ENCODE data around the gene EPC1. TPM values are rescaled to one million over a fixed set of nuclear protein-coding genes. Genes with fewer than 3 reads are reported as not detected.

EPC1 gene
- total and polyA plus RNA-seq, 2 of the 8 experiments (the other 6 are each of a cell fraction or from before 2014, with no cell fraction given) = 23.7 to 42.3 TPM

DNA sequence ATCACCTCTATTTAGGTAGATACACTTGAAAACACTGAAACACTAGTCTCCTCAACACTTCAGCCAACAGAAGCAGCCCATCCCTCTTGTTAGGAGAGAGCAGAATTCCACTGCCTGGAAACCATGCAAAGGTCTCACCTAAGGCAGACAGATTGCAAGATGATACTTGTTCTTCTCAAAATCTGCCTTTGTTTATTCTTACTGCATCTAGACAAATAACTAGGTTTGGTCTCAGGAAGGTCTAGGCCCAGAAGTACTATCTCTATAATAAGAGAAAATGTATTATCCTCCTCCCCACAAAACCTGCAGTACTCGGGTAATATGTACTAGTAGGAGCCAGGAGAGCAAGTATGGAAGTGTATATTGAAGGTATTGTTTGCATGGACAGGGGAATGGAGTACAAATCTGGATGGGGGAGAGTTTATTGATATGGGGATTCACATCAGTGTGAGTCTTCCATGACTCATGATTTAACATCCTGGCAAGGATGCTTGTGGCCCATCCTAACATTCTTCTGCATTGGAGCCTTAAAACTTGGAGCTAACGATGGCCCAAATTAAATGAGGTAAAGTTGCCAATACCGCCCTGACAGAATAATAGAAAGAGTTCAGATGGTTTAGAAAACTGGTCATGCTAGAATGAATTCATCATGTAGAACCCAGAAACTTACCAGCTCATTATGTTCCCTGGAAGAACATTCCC lies 109.2 kb downstream of the EPC1 start:
- no peak for FAIRE-seq

More for the DNA sequence above, 109.2 kb downstream of the EPC1 start:
- no peak for DNase-seq (ENCODE audit: low read depth in 1 of 2, low spot score in 2 of 2)
- Histone ChIP-seq H3K23me2 (ENCODE audit: low read depth, low read length) (no peaks in the 10 kb centered on the region), H3K4ac (replicated peaks; ENCODE audit: insufficient read length, low read depth, low read length) (no peak overlapping the region), H3K9me3 (ENCODE audit: insufficient read depth in 2 of 2, low read depth in 1 of 2, low read length in 1 of 2) (peaks cover 8 to 18% of the 10 kb centered on the region in 2 experiments; a peak in 3 of 4 replicates), H3K4me2 (ENCODE audit: insufficient read depth in 1 of 2, low read depth in 2 of 2, low read length in 2 of 2) (no peak overlapping the region), H4K5ac (ENCODE audit: insufficient read length, low read depth, low read length) (no peak overlapping the region), H3K36me3 (ENCODE audit: control insufficient read depth in 2 of 4, insufficient read depth in 4 of 4, low read length in 3 of 4) (peaks cover 0 to 6% (median 0%) of the 10 kb centered on the region in 4 experiments; a peak in 1 of 8 replicates), H3K4me3 (ENCODE audit: extremely low read depth in 1 of 4, insufficient read depth in 2 of 4, low read depth in 3 of 4, low read length in 4 of 4) (no peak overlapping the region), H2BK5ac (ENCODE audit: low read depth, low read length) (no peak overlapping the region), H2BK20ac (ENCODE audit: low read length) (no peak overlapping the region), H2BK12ac (ENCODE audit: low read depth, low read length) (no peak overlapping the region), H4K8ac (ENCODE audit: extremely low read depth, insufficient read depth, low read length) (no peak overlapping the region), H2BK120ac (replicated peaks; ENCODE audit: low read depth, low read length) (no peak overlapping the region), H3K79me2 (ENCODE audit: control insufficient read depth in 1 of 2, insufficient read depth in 2 of 2, low read length in 2 of 2) (no peaks in the 10 kb centered on the region), H3K56ac (replicated peaks; ENCODE audit: insufficient read length, low read depth, low read length) (no peak overlapping the region), H4K20me1 (replicated peaks in 1 of 2; ENCODE audit: control insufficient read depth in 1 of 2, insufficient read depth in 2 of 2, low read length in 2 of 2) (no peaks in the 10 kb centered on the region), H2AK5ac (ENCODE audit: low read depth, low read length) (no peak overlapping the region), H3K9ac (replicated peaks in 1 of 4; ENCODE audit: extremely low read depth in 1 of 4, low read depth in 3 of 4, low read length in 3 of 4) (no peak overlapping the region), H3K79me1 (ENCODE audit: low read depth, low read length) (no peaks in the 10 kb centered on the region), H3K27me3 (replicated peaks in 1 of 4; ENCODE audit: control insufficient read depth in 3 of 4, extremely low read depth in 1 of 4, insufficient read depth in 3 of 4, low read length in 3 of 4) (no peaks in the 10 kb centered on the region), H2BK15ac (ENCODE audit: low read length) (no peak overlapping the region), H3K23ac (ENCODE audit: insufficient read length) (no peak overlapping the region), H3K4me1 (replicated peaks in 1 of 4; ENCODE audit: control insufficient read depth in 3 of 4, insufficient read depth in 4 of 4, low read length in 3 of 4) (no peaks in the 10 kb centered on the region), H4K91ac (replicated peaks; ENCODE audit: insufficient read length, low read length) (no peak overlapping the region), H2AFZ (ENCODE audit: low read length) (no peak overlapping the region), H3K27ac (ENCODE audit: low read depth, low read length) (no peak overlapping the region), H3K18ac (ENCODE audit: extremely low read depth, low read length) (no peak overlapping the region), H3K14ac (ENCODE audit: insufficient read length) (no peak overlapping the region)
- no peak for TF ChIP-seq RFX5 (IDR thresholded peaks at IDR 0.05; ENCODE audit: borderline replicate concordance, low read depth, low read length)
- TF ChIP-seq NRF1 (IDR thresholded peaks at IDR 0.05; ENCODE audit: low read depth, low read length) = no peak
- TF ChIP-seq, protein P1, sequence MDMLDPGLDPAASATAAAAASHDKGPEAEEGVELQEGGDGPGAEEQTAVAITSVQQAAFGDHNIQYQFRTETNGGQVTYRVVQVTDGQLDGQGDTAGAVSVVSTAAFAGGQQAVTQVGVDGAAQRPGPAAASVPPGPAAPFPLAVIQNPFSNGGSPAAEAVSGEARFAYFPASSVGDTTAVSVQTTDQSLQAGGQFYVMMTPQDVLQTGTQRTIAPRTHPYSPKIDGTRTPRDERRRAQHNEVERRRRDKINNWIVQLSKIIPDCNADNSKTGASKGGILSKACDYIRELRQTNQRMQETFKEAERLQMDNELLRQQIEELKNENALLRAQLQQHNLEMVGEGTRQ (IDR thresholded peaks at IDR 0.05; ENCODE audit: low read length) = no peak
- no peak for TF ChIP-seq HDAC2 (IDR thresholded peaks at IDR 0.05; ENCODE audit: borderline replicate concordance in 1 of 2, low read depth in 2 of 2, low read length in 2 of 2)
- TF ChIP-seq EGR1 (IDR thresholded peaks at IDR 0.05; ENCODE audit: borderline replicate concordance, low read depth, low read length) = no peak
- TF ChIP-seq NANOG (IDR thresholded peaks at IDR 0.05; ENCODE audit: insufficient read depth, low read depth, low read length, poor library complexity, severe bottlenecking) = no peak
- TF ChIP-seq PHF8 (conservative IDR thresholded peaks at IDR 0.05; ENCODE audit: low read depth, low read length) = no peak
- no peak for TF ChIP-seq KDM1A (IDR thresholded peaks at IDR 0.05; ENCODE audit: borderline replicate concordance, low read length)
- no peak for TF ChIP-seq SP2 (IDR thresholded peaks at IDR 0.05; ENCODE audit: low read length)
- no peak for TF ChIP-seq ZNF274 (IDR thresholded peaks at IDR 0.05; ENCODE audit: borderline replicate concordance, extremely low read depth, low read length)
- no peak for TF ChIP-seq SIRT6 (IDR thresholded peaks at IDR 0.05; ENCODE audit: low read length)
- CTCF ChIA-PET (ENCODE audit: partially characterized antibody) = no interaction called here
- 86% methylated on average over 3 of the region's 3 CpGs; no CpG with 5 or more reads in 1 of the 2 experiments for WGBS, 2 experiments (ENCODE audit: extremely low coverage in 1 of 2, insufficient coverage in 1 of 2, insufficient read length in 1 of 2, insufficient replicate concordance in 2 of 2, low coverage in 1 of 2, low lambda C conversion rate in 2 of 2, missing lambda C conversion rate in 1 of 2)
- POLR2A ChIA-PET (ENCODE audit: partially characterized antibody) = no interaction called here

All from H1 (cell line).